IPS DF 4.7 (cell line): ENCODE data around the gene CCDC50.

Source experiments
- DNase-seq: peaks from one replicate; pipeline ENCODE4 v3.0.0-alpha.2; 2013; ENCODE audit warnings: low spot score; ENCODE audit errors: extremely low read depth

CCDC50 gene

GRCh38 chr3:191415566-191415965, 86.4 kb downstream of the CCDC50 start:
- no peak for DNase-seq

- no peak for DNase-seq
These were observed 88.2 kb downstream of the CCDC50 start for GRCh38 chr3:191417457-191417729.

- no peak for DNase-seq
These were observed 91.6 kb downstream of the CCDC50 start for GRCh38 chr3:191420771-191421170.

GRCh38 chr3:191424881-191425280, 95.7 kb downstream of the CCDC50 start:
- no peak for DNase-seq

- no peak for DNase-seq
These were observed 96.1 kb downstream of the CCDC50 start for GRCh38 chr3:191425322-191425734.

GRCh38 chr3:191426311-191426710, 97.1 kb downstream of the CCDC50 start:
- DNase-seq: no peak

- DNase-seq: no peak
These were observed 99.0 kb downstream of the CCDC50 start for GRCh38 chr3:191428177-191428576.

GRCh38 chr3:191430103-191430502, 100.9 kb downstream of the CCDC50 start:
- DNase-seq: no peak

GRCh38 chr3:191431160-191431822, 102.1 kb downstream of the CCDC50 start:
- no peak for DNase-seq

GRCh38 chr3:191432162-191432561, 103.0 kb downstream of the CCDC50 start:
- no peak for DNase-seq

- no peak for DNase-seq
These were observed 104.8 kb downstream of the CCDC50 start for GRCh38 chr3:191434024-191434423.

- no peak for DNase-seq
These were observed 106.8 kb downstream of the CCDC50 start for GRCh38 chr3:191435981-191436380.

- no peak for DNase-seq
These were observed 109.1 kb downstream of the CCDC50 start for GRCh38 chr3:191438150-191438814.

GRCh38 chr3:191440532-191440931, 111.3 kb downstream of the CCDC50 start:
- DNase-seq: no peak

- no peak for DNase-seq
These were observed 112.5 kb downstream of the CCDC50 start for GRCh38 chr3:191441687-191442086.

- DNase-seq: no peak
These were observed 115.4 kb downstream of the CCDC50 start for GRCh38 chr3:191444569-191444968.
